Measurements from ENCODE around the gene AVP.

The AVP gene

GRCh38 chr20:3045042-3045815 lies 39.3 kb downstream of the AVP start:
- no peak for TF ChIP-seq PKNOX1 (IDR thresholded peaks at IDR 0.05)
- no peak for TF ChIP-seq L3MBTL2 (conservative IDR thresholded peaks at IDR 0.05)
- TF ChIP-seq ZNF384 (IDR thresholded peaks at IDR 0.05) = no peak
- TF ChIP-seq FOXM1 (IDR thresholded peaks at IDR 0.05; ENCODE audit: borderline replicate concordance) = no peak
- no peak for TF ChIP-seq BHLHE40 (IDR thresholded peaks at IDR 0.05; ENCODE audit: borderline replicate concordance)
- no peak for TF ChIP-seq ELF4 (IDR thresholded peaks at IDR 0.05)
- no peak for TF ChIP-seq ARNT (IDR thresholded peaks at IDR 0.05)
- peak; percentile 73 for DNase-seq (ENCODE audit: extremely low spot score)
- CTCF ChIA-PET = interaction anchor here (0.7 kb wide), 1 partner anchor 354 kb away, joined by 3 read pairs; no protein-coding TSS in a partner anchor
- POLR2A ChIA-PET = interaction anchor here (0.6 to 1.8 kb wide), 5 partner anchors 38 to 381 kb away, joined by 3 to 5 read pairs (median 3); partner anchors contain the start of genes FASTKD5, IDH3B and UBOX5

- TF ChIP-seq ELF4 (IDR thresholded peaks at IDR 0.05) (no peak), HDGF (IDR thresholded peaks at IDR 0.05; ENCODE audit: borderline replicate concordance) (no peak), CTBP1 (IDR thresholded peaks at IDR 0.05; ENCODE audit: borderline replicate concordance) (no peak), L3MBTL2 (conservative IDR thresholded peaks at IDR 0.05) (no peak), FOXM1 (IDR thresholded peaks at IDR 0.05; ENCODE audit: borderline replicate concordance) (no peak), FOXK2 (IDR thresholded peaks at IDR 0.05) (no peak), NFRKB (IDR thresholded peaks at IDR 0.05) (no peak), ZNF384 (IDR thresholded peaks at IDR 0.05) (no peak), SP1 (IDR thresholded peaks at IDR 0.05) (no peak), LEF1 (IDR thresholded peaks at IDR 0.05; ENCODE audit: borderline replicate concordance) (no peak), ARNT (IDR thresholded peaks at IDR 0.05) (no peak), BHLHE40 (IDR thresholded peaks at IDR 0.05; ENCODE audit: borderline replicate concordance) (no peak)
- ChIA-PET POLR2A (interaction anchor here (1.8 kb wide), 1 partner anchor 115 kb away, joined by 5 read pairs; the partner anchor contains the start of genes FASTKD5 and UBOX5), CTCF (interaction anchor here (0.7 kb wide), 1 partner anchor 355 kb away, joined by 3 read pairs; no protein-coding TSS in a partner anchor)
- DNase-seq (ENCODE audit: extremely low spot score) = no peak
Observed at GRCh38 chr20:3044336-3044965, 40.1 kb downstream of the AVP start.

- TF ChIP-seq ZNF384 (IDR thresholded peaks at IDR 0.05) (no peak), NFRKB (IDR thresholded peaks at IDR 0.05) (no peak), BHLHE40 (IDR thresholded peaks at IDR 0.05; ENCODE audit: borderline replicate concordance) (no peak), FOXM1 (IDR thresholded peaks at IDR 0.05; ENCODE audit: borderline replicate concordance) (no peak), ARNT (IDR thresholded peaks at IDR 0.05) (no peak), HDGF (IDR thresholded peaks at IDR 0.05; ENCODE audit: borderline replicate concordance) (no peak), PKNOX1 (IDR thresholded peaks at IDR 0.05) (no peak), CTBP1 (IDR thresholded peaks at IDR 0.05; ENCODE audit: borderline replicate concordance) (no peak), SUZ12 (IDR thresholded peaks at IDR 0.05) (no peak), TARDBP (IDR thresholded peaks at IDR 0.05) (no peak), FOXK2 (IDR thresholded peaks at IDR 0.05) (no peak), SP1 (IDR thresholded peaks at IDR 0.05) (no peak), L3MBTL2 (conservative IDR thresholded peaks at IDR 0.05) (no peak)
- POLR2A ChIA-PET = interaction anchor here (1.2 kb wide), 1 partner anchor 173 kb away, joined by 3 read pairs; no protein-coding TSS in a partner anchor
- CTCF ChIA-PET = interaction anchor here (1.1 kb wide), 1 partner anchor 10 kb away, joined by 5 read pairs; no protein-coding TSS in a partner anchor
- DNase-seq (ENCODE audit: extremely low spot score) = no peak
Observed at GRCh38 chr20:3043322-3043721, 41.2 kb downstream of the AVP start, which contains the start of gene GNRH2. GNRH2 (plus strand) TSS chr20:3043622; CDS start chr20:3044415, 793 bp downstream.

GRCh38 chr20:3042625-3043024 lies 41.9 kb downstream of the AVP start:
- TF ChIP-seq FOXK2 (IDR thresholded peaks at IDR 0.05) = no peak
- no peak for TF ChIP-seq BHLHE40 (IDR thresholded peaks at IDR 0.05; ENCODE audit: borderline replicate concordance)
- TF ChIP-seq FOXM1 (IDR thresholded peaks at IDR 0.05; ENCODE audit: borderline replicate concordance) = no peak
- no peak for TF ChIP-seq SP1 (IDR thresholded peaks at IDR 0.05)
- TF ChIP-seq SUZ12 (IDR thresholded peaks at IDR 0.05) = no peak
- POLR2A ChIA-PET = interaction anchor here (1.2 kb wide), 1 partner anchor 172 kb away, joined by 3 read pairs; no protein-coding TSS in a partner anchor
- CTCF ChIA-PET = no interaction called here
- no peak for DNase-seq (ENCODE audit: extremely low spot score)

GRCh38 chr20:3041854-3042409 lies 42.6 kb downstream of the AVP start:
- no peak for DNase-seq (ENCODE audit: extremely low spot score)
- no peak for TF ChIP-seq CTBP1 (IDR thresholded peaks at IDR 0.05; ENCODE audit: borderline replicate concordance)
- TF ChIP-seq BHLHE40 (IDR thresholded peaks at IDR 0.05; ENCODE audit: borderline replicate concordance) = no peak
- TF ChIP-seq ZNF384 (IDR thresholded peaks at IDR 0.05) = no peak
- no peak for TF ChIP-seq ARNT (IDR thresholded peaks at IDR 0.05)
- TF ChIP-seq SP1 (IDR thresholded peaks at IDR 0.05) = no peak
- no peak for TF ChIP-seq FOXA1 (IDR thresholded peaks at IDR 0.05)
- TF ChIP-seq HDGF (IDR thresholded peaks at IDR 0.05; ENCODE audit: borderline replicate concordance) = no peak
- no peak for TF ChIP-seq TARDBP (IDR thresholded peaks at IDR 0.05)
- TF ChIP-seq LEF1 (IDR thresholded peaks at IDR 0.05; ENCODE audit: borderline replicate concordance) = no peak
- TF ChIP-seq PKNOX1 (IDR thresholded peaks at IDR 0.05) = no peak
- no peak for TF ChIP-seq NFRKB (IDR thresholded peaks at IDR 0.05)
- no peak for TF ChIP-seq L3MBTL2 (conservative IDR thresholded peaks at IDR 0.05)
- TF ChIP-seq FOXM1 (IDR thresholded peaks at IDR 0.05; ENCODE audit: borderline replicate concordance) = no peak
- no peak for TF ChIP-seq SUZ12 (IDR thresholded peaks at IDR 0.05)
- TF ChIP-seq FOXK2 (IDR thresholded peaks at IDR 0.05) = no peak
- TF ChIP-seq ELF4 (IDR thresholded peaks at IDR 0.05) = no peak
- CTCF ChIA-PET = no interaction called here
- POLR2A ChIA-PET = interaction anchor here (0.8 to 1.2 kb wide), 2 partner anchors 171 to 389 kb away, joined by 3 read pairs; partner anchors contain the start of gene NOP56

All from HEK293T (cell line).